Trophoblast cell (in vitro differentiated cells and primary cell): ENCODE data around the gene DYNLT1.
"Not testable (repeated sequence)": the region's sequence is repeated elsewhere in the genome, so short reads cannot be mapped to it uniquely, and the experiment has no call there.

Experiments used
- DNase-seq, 2 donors: peaks; one replicate each; pipeline ENCODE4 v3.0.0-alpha.2; 2016
- H2AFZ ChIP-seq: 2 replicates; pipeline ENCODE4 v1.6.1; 2013; ENCODE audit warnings: low read length, moderate library complexity, mild to moderate bottlenecking; ENCODE audit not compliant: insufficient read depth, poor library complexity
- H2AK5ac ChIP-seq: 2 replicates; pipeline ENCODE4 v1.6.1; 2013; ENCODE audit warnings: mild to moderate bottlenecking, low read length
- H2BK120ac ChIP-seq: 2 replicates; pipeline ENCODE4 v1.6.1; 2013; ENCODE audit warnings: low read length, mild to moderate bottlenecking, moderate library complexity; ENCODE audit not compliant: insufficient read depth, poor library complexity
- H2BK12ac ChIP-seq: 2 replicates; pipeline ENCODE4 v1.6.1; 2013; ENCODE audit warnings: mild to moderate bottlenecking, low read length, moderate library complexity
- H2BK5ac ChIP-seq: 2 replicates; pipeline ENCODE4 v1.6.1; 2013; ENCODE audit warnings: low read length, low read depth, moderate library complexity, mild to moderate bottlenecking; ENCODE audit not compliant: poor library complexity
- H3K14ac ChIP-seq: 2 replicates; pipeline ENCODE4 v1.6.1; 2013; ENCODE audit warnings: mild to moderate bottlenecking, low read length
- H3K18ac ChIP-seq: 2 replicates; pipeline ENCODE4 v1.6.1; 2013; ENCODE audit warnings: mild to moderate bottlenecking, low read length
- H3K23ac ChIP-seq: 2 replicates; pipeline ENCODE4 v1.6.1; 2013; ENCODE audit warnings: low read length
- H3K27ac ChIP-seq: 2 replicates; pipeline ENCODE4 v1.5.1; 2013; ENCODE audit warnings: low read depth, mild to moderate bottlenecking, inconsistent platforms, low read length, moderate library complexity
- H3K27me3 ChIP-seq: 2 replicates; pipeline ENCODE4 v1.6.1; 2013; ENCODE audit warnings: inconsistent platforms, mild to moderate bottlenecking, low read length, moderate library complexity; ENCODE audit not compliant: insufficient read depth
- H3K36me3 ChIP-seq, 2 experiments: 1 replicate in 1 of 2; 2 replicates in 1 of 2; pipeline ENCODE4 v1.6.1; 2013; ENCODE audit warnings: low read length in 2 of 2, mild to moderate bottlenecking in 2 of 2, moderate library complexity in 1 of 2; ENCODE audit not compliant: insufficient read depth in 2 of 2, control insufficient read depth in 1 of 2
- H3K4ac ChIP-seq: 2 replicates; pipeline ENCODE4 v1.6.1; 2013; ENCODE audit warnings: low read depth, mild to moderate bottlenecking, low read length, moderate library complexity
- H3K4me1 ChIP-seq, 2 experiments: 1 replicate in 1 of 2; 2 replicates in 1 of 2; pipeline ENCODE4 v1.6.1; 2013; ENCODE audit warnings: low read length in 2 of 2, mild to moderate bottlenecking in 2 of 2, moderate library complexity in 1 of 2; ENCODE audit not compliant: insufficient read depth in 2 of 2, control insufficient read depth in 1 of 2
- H3K4me2 ChIP-seq: 2 replicates; pipeline ENCODE4 v1.6.1; 2013; ENCODE audit warnings: inconsistent platforms, mild to moderate bottlenecking, low read length, moderate library complexity
- H3K4me3 ChIP-seq: 2 replicates; pipeline ENCODE4 v1.5.1; 2013; ENCODE audit warnings: mild to moderate bottlenecking, low read depth, low read length, inconsistent platforms
- H3K79me1 ChIP-seq: one replicate; pipeline ENCODE4 v1.6.1; 2013; ENCODE audit warnings: low read length
- H3K79me2 ChIP-seq: 2 replicates; pipeline ENCODE4 v1.6.1; 2013; ENCODE audit warnings: low read length, mild to moderate bottlenecking; ENCODE audit not compliant: control insufficient read depth, insufficient read depth, poor library complexity
- H3K9ac ChIP-seq: 2 replicates; pipeline ENCODE4 v1.6.1; 2013; ENCODE audit warnings: mild to moderate bottlenecking, low read length
- H3K9me3 ChIP-seq: 2 replicates; pipeline ENCODE4 v1.6.1; 2013; ENCODE audit warnings: low read depth, mild to moderate bottlenecking, control low read depth, inconsistent platforms, low read length; ENCODE audit not compliant: insufficient read depth
- H4K12ac ChIP-seq: 2 replicates; pipeline ENCODE4 v1.6.1; 2013; ENCODE audit warnings: low read depth, mild to moderate bottlenecking, low read length, moderate library complexity
- H4K8ac ChIP-seq: 2 replicates; pipeline ENCODE4 v1.6.1; 2013; ENCODE audit warnings: low read depth, mild to moderate bottlenecking, low read length, moderate library complexity
- H4K91ac ChIP-seq: one replicate; pipeline ENCODE4 v1.6.1; 2013; ENCODE audit warnings: low read depth, mild to moderate bottlenecking, low read length, moderate library complexity
- WGBS: extraction: QIAGEN DNeasy Blood & Tissue Kit; methylation state at CpG from one replicate; pipeline ENCODE4 v1.1.7; 2013; ENCODE audit warnings: missing lambda C conversion rate; ENCODE audit not compliant: insufficient read length, insufficient coverage; ENCODE audit errors: extremely low coverage; 5-methylcytosine and 5-hydroxymethylcytosine counted together

Gene DYNLT1

GRCh38 chr6:158672726-158673125 is 28.2 kb upstream of the DYNLT1 start:
- H3K23ac ChIP-seq: no peak overlapping the region
- H3K9ac ChIP-seq: no peak overlapping the region
- no peaks in the 10 kb centered on the region for H3K79me2 ChIP-seq
- no peak overlapping the region for H4K91ac ChIP-seq
- H3K18ac ChIP-seq: no peak overlapping the region
- no peak overlapping the region for H3K4ac ChIP-seq
- no peaks in the 10 kb centered on the region for H3K9me3 ChIP-seq
- H3K79me1 ChIP-seq: no peaks in the 10 kb centered on the region
- H3K4me1 ChIP-seq: no peaks in the 10 kb centered on the region
- H3K4me3 ChIP-seq: no peak overlapping the region
- no peaks in the 10 kb centered on the region for H3K27me3 ChIP-seq
- no CpG with 5 or more reads among the region's 6 CpGs for WGBS
- no peak overlapping the region for H2BK5ac ChIP-seq
- H2AK5ac ChIP-seq: no peak overlapping the region
- H2AFZ ChIP-seq: no peak overlapping the region
- no peak overlapping the region for H4K8ac ChIP-seq
- no peak overlapping the region for H4K12ac ChIP-seq
- no peak overlapping the region for H2BK120ac ChIP-seq
- no peak overlapping the region for H3K4me2 ChIP-seq
- H2BK12ac ChIP-seq: no peak overlapping the region
- no peak for DNase-seq
- no peaks in the 10 kb centered on the region for H3K36me3 ChIP-seq
- H3K14ac ChIP-seq: no peak overlapping the region
- no peak overlapping the region for H3K27ac ChIP-seq

DNA sequence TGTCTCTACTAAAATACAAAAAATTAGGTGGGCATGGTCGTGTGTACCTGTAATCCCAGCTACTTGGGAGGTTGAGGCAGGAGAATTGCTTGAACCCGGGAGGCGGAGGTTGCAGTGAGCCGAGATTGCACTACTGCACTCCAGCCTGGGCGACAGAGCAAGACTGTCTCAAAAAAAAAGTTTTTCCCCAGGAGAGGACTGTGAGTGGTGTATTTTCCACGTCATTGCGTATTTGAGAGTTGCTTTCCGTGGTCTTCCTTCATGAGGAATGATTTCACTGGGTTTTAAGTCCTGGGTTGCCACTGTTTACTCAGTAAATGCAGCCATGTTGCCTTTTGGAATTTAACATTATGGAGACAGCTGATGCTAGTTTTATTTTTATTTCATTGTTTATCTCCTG is 27.6 kb upstream of the DYNLT1 start:
- DNase-seq, H3K79me1 ChIP-seq: not testable (repeated sequence)

GRCh38 chr6:158669145-158670035 is 24.8 kb upstream of the DYNLT1 start:
- Histone ChIP-seq H2AFZ (no peak overlapping the region), H3K9ac (no peak overlapping the region), H3K23ac (no peak overlapping the region), H4K8ac (no peak overlapping the region), H3K18ac (no peak overlapping the region), H3K4me1 (peaks cover 6% of the 10 kb centered on the region in 2 experiments), H4K91ac (no peak overlapping the region), H3K4ac (no peak overlapping the region), H2BK5ac (no peak overlapping the region), H3K79me2 (no peaks in the 10 kb centered on the region), H3K4me2 (no peak overlapping the region), H4K12ac (no peak overlapping the region), H2BK12ac (no peak overlapping the region), H3K14ac (no peak overlapping the region), H3K27me3 (no peaks in the 10 kb centered on the region), H3K27ac (no peak overlapping the region), H3K79me1 (peaks cover 2% of the 10 kb centered on the region), H2BK120ac (no peak overlapping the region), H3K9me3 (no peaks in the 10 kb centered on the region), H3K4me3 (no peak overlapping the region), H2AK5ac (no peak overlapping the region), H3K36me3 (no peaks in the 10 kb centered on the region)
- DNase-seq: no peak
- no CpG with 5 or more reads among the region's 7 CpGs for WGBS

More for the DNA sequence above, 27.6 kb upstream of the DYNLT1 start:
- H3K9ac ChIP-seq, H3K4me2 ChIP-seq, H3K4ac ChIP-seq, H3K23ac ChIP-seq, H3K79me2 ChIP-seq, H3K27me3 ChIP-seq, H4K91ac ChIP-seq, H3K4me1 ChIP-seq, H3K9me3 ChIP-seq, H4K8ac ChIP-seq, H2BK5ac ChIP-seq, H2BK12ac ChIP-seq, H3K36me3 ChIP-seq, H3K4me3 ChIP-seq, H3K27ac ChIP-seq, H2AK5ac ChIP-seq, H4K12ac ChIP-seq, H3K14ac ChIP-seq, H2BK120ac ChIP-seq, H2AFZ ChIP-seq, H3K18ac ChIP-seq: not testable (repeated sequence)
- WGBS: no CpG with 5 or more reads among the region's 8 CpGs

DNA sequence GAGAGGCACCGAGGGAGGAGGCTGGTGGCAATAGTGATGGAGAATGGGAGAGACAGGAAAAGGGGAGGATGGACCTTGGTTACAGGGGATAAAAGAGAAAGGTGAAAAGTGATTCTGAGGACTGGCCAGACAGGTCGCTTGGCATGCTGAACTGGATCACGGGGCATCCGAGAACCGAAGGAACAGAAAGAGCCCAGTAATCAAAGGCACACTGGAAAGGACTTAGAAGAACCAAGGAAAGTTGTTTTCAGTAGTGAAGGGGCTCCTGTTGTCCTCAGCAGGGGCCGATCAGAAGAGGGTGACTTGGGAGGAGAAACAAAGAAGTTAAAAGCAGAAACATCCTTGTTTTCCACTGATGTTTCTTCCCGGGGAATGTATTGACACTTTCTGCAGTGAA is 24.2 kb upstream of the DYNLT1 start:
- H2BK5ac ChIP-seq: no peak overlapping the region
- no peak overlapping the region for H3K14ac ChIP-seq
- H4K91ac ChIP-seq: no peak overlapping the region
- no peak overlapping the region for H3K4ac ChIP-seq
- H2AFZ ChIP-seq: no peak overlapping the region
- no peak overlapping the region for H4K8ac ChIP-seq
- H3K27ac ChIP-seq: no peak overlapping the region
- no peak overlapping the region for H2BK12ac ChIP-seq
- H3K23ac ChIP-seq: no peak overlapping the region
- H3K79me1 ChIP-seq: peaks cover 2% of the 10 kb centered on the region
- no peak overlapping the region for H4K12ac ChIP-seq
- H3K9me3 ChIP-seq: no peaks in the 10 kb centered on the region
- no peak for DNase-seq
- H3K79me2 ChIP-seq: no peaks in the 10 kb centered on the region
- no CpG with 5 or more reads among the region's 7 CpGs for WGBS
- H2BK120ac ChIP-seq: no peak overlapping the region
- H3K9ac ChIP-seq: no peak overlapping the region
- no peak overlapping the region for H3K18ac ChIP-seq
- no peaks in the 10 kb centered on the region for H3K36me3 ChIP-seq
- H3K4me1 ChIP-seq: peaks cover 6 to 9% of the 10 kb centered on the region in 2 experiments
- H2AK5ac ChIP-seq: no peak overlapping the region
- H3K4me2 ChIP-seq: no peak overlapping the region
- H3K4me3 ChIP-seq: no peak overlapping the region
- no peaks in the 10 kb centered on the region for H3K27me3 ChIP-seq
